Activated CD8-positive, alpha-beta T cell treated with anti-CD3 and anti-CD28 coated beads for 36 hours (primary cell): ENCODE data around the gene PCYOX1L. TPM values are rescaled to one million over a fixed set of nuclear protein-coding genes. Genes with fewer than 3 reads are reported as not detected.

ENCODE experiments used
- ATAC-seq: fragments of 200-7000 bp; cut with Tn5 transposase; one replicate; pipeline ENCODE4 v1.10.0; 2021; ENCODE audit warnings: mild to moderate bottlenecking, moderate library complexity
- CTCF ChIA-PET: fragments of 350-600 bp; sonication (Branson Sonifier 250); formaldehyde crosslinking; loops from one replicate; lab custom pipeline; 2021; ENCODE audit warnings: antibody characterized with exemption; lab: Charles Lee
- POLR2A ChIA-PET: fragments of 350-600 bp; sonication (Branson Sonifier 250); formaldehyde crosslinking; loops from one replicate; lab custom pipeline; 2021; ENCODE audit warnings: antibody characterized with exemption; lab: Charles Lee
- DNase-seq: peaks from one replicate; pipeline ENCODE4 v3.0.0-alpha.2; 2020
- H3K27ac Mint-ChIP-seq: one replicate; pipeline ENCODE4 v1.8.0; 2021; ENCODE audit warnings: mild to moderate bottlenecking, mixed read lengths
- H3K27me3 Mint-ChIP-seq: one replicate; pipeline ENCODE4 v1.8.0; 2021; ENCODE audit warnings: mixed read lengths
- H3K36me3 Mint-ChIP-seq: one replicate; pipeline ENCODE4 v1.8.0; 2021; ENCODE audit warnings: low read depth, mixed read lengths
- H3K4me1 Mint-ChIP-seq: one replicate; pipeline ENCODE4 v1.8.0; 2021; ENCODE audit warnings: low read depth, mixed read lengths
- H3K4me3 Mint-ChIP-seq: one replicate; pipeline ENCODE4 v1.8.0; 2021; ENCODE audit warnings: mild to moderate bottlenecking, moderate library complexity, mixed read lengths
- H3K9me3 Mint-ChIP-seq: one replicate; pipeline ENCODE4 v1.8.0; 2021; ENCODE audit warnings: mixed read lengths
- CTCF ChIP-seq: fragments of 200-600 bp; IDR thresholded peaks from one replicate; pipeline ENCODE4 v1.8.0; 2022; ENCODE audit warnings: antibody characterized with exemption, mild to moderate bottlenecking
- intact Hi-C: fragments of 100-400 bp; cut with micrococcal nuclease; formaldehyde crosslinking; loops from one replicate; pipeline ENCODE4 v1.10.0; 2022
- total RNA-seq, 2 experiments: library from RNA; stranded (reverse); gene quantifications; one replicate each; pipeline ENCODE4 v1.2.3, GENCODE V29; 2021

The PCYOX1L gene
- total RNA-seq, 2 experiments from 2014 or later, result 19.7 to 21.2 TPM

- no peak overlapping the region for H3K4me3 Mint-ChIP-seq
- no peaks in the 10 kb centered on the region for H3K4me1 Mint-ChIP-seq
- H3K27me3 Mint-ChIP-seq, result no peaks in the 10 kb centered on the region
- TF ChIP-seq CTCF, result no peak
- no peak for ATAC-seq
- H3K36me3 Mint-ChIP-seq, result no peaks in the 10 kb centered on the region
- CTCF ChIA-PET, result no interaction called here
- H3K9me3 Mint-ChIP-seq, result no peaks in the 10 kb centered on the region
- H3K27ac Mint-ChIP-seq, result no peak overlapping the region
- intact Hi-C loops, result no loop called here
- POLR2A ChIA-PET, result interaction anchor here (0.6 kb wide), 1 partner anchor 15 kb away, joined by 3 read pairs; no protein-coding TSS in a partner anchor
- DNase-seq, result no peak
Measured at GRCh38 chr5:149402291-149402690, 44.4 kb downstream of the PCYOX1L start.

- Mint-ChIP-seq H3K36me3 (no peaks in the 10 kb centered on the region), H3K27me3 (no peaks in the 10 kb centered on the region), H3K4me3 (no peak overlapping the region), H3K4me1 (no peaks in the 10 kb centered on the region), H3K27ac (no peak overlapping the region), H3K9me3 (no peaks in the 10 kb centered on the region)
- DNase-seq (no peak), ATAC-seq (no peak)
- TF ChIP-seq CTCF, result no peak
- ChIA-PET CTCF (interaction anchor here (2.3 kb wide), 1 partner anchor 37 kb away, joined by 6 read pairs; no protein-coding TSS in a partner anchor), POLR2A (no interaction called here)
- intact Hi-C loops, result no loop called here
Measured at GRCh38 chr5:149403923-149404745, 46.3 kb downstream of the PCYOX1L start.

- no peak for TF ChIP-seq CTCF
- no peaks in the 10 kb centered on the region for H3K27me3 Mint-ChIP-seq
- no peaks in the 10 kb centered on the region for H3K36me3 Mint-ChIP-seq
- POLR2A ChIA-PET, result no interaction called here
- DNase-seq, result no peak
- no peak overlapping the region for H3K4me3 Mint-ChIP-seq
- CTCF ChIA-PET, result interaction anchor here (1.6 to 2.3 kb wide), 2 partner anchors 29 to 37 kb away, joined by 4 to 6 read pairs; no protein-coding TSS in a partner anchor
- H3K27ac Mint-ChIP-seq, result no peak overlapping the region
- intact Hi-C loops, result no loop called here
- no peaks in the 10 kb centered on the region for H3K9me3 Mint-ChIP-seq
- no peak for ATAC-seq
- H3K4me1 Mint-ChIP-seq, result no peaks in the 10 kb centered on the region
Measured at GRCh38 chr5:149404746-149405549, 47.1 kb downstream of the PCYOX1L start.

GRCh38 chr5:149405550-149406202 lies 47.8 kb downstream of the PCYOX1L start:
- Mint-ChIP-seq H3K4me1 (no peaks in the 10 kb centered on the region), H3K27ac (no peak overlapping the region), H3K4me3 (no peak overlapping the region), H3K36me3 (no peaks in the 10 kb centered on the region), H3K27me3 (no peaks in the 10 kb centered on the region), H3K9me3 (no peaks in the 10 kb centered on the region)
- TF ChIP-seq CTCF, result no peak
- ATAC-seq (no peak), DNase-seq (no peak)
- intact Hi-C loops, result no loop called here
- ChIA-PET POLR2A (no interaction called here), CTCF (interaction anchor here (1.6 to 2.3 kb wide), 3 partner anchors 24 to 38 kb away, joined by 4 to 7 read pairs (median 6); no protein-coding TSS in a partner anchor)
